Pulmonary artery endothelial cell (primary cell): ENCODE results near the gene MED25. TPM values are rescaled to one million over a fixed set of nuclear protein-coding genes. Genes with fewer than 3 reads are reported as not detected.
A peak's percentile ranks its signal among the peaks of the same experiment; 100 is the strongest.

Experiments used
- DNase-seq: peaks from one replicate; pipeline ENCODE4 v3.0.0-alpha.2; 2011; ENCODE audit warnings: low read depth, low spot score
- total RNA-seq: library from RNA; depleted of rRNA; stranded (reverse); fragments of >200 nt; gene quantifications from 2 replicates; pipeline ENCODE4 v1.2.3, GENCODE V29; 2014

Gene MED25
- total RNA-seq, 1 donor from 2014 or later: 13.8 TPM

DNA sequence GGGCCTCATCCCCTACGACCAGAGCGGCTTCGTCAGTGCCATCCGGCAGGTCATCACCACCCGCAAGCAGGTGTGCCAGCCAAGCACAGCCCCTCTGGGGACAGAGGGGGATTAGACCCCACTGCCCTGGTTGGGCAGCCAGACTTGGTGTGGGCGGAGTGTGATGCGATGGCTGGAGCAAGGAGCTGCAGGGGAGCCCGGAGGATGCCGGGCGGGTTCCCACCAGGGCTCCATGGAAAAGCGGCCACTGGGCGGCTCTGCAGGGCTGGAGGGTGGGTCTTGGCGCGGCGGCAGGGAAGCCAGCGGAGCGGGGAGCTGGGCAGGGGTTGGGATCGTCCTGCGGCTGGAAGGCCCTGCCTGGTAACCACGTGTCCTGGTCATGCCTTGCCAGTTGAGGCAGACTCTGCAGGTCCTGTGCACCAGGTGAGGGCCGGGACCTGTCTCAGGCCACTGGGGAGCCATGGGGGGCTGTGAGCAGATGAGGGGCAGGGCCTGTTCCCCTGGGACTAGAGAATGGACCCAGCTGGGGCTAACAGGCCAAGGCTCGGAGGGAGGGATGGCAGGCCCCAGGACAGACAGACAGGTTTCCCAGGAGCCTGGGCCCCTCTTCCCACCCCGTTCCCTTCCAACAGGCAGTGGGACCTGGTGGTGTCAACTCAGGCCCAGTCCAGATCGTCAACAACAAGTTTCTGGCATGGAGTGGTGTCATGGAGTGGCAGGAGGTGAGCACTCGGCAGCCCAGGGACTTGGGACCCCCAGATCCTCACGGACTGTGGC lies 39.2 kb downstream of the MED25 start:
- no peak for DNase-seq

GRCh38 chr19:49857838-49858087 lies 39.7 kb downstream of the MED25 start:
- no peak for DNase-seq

DNA sequence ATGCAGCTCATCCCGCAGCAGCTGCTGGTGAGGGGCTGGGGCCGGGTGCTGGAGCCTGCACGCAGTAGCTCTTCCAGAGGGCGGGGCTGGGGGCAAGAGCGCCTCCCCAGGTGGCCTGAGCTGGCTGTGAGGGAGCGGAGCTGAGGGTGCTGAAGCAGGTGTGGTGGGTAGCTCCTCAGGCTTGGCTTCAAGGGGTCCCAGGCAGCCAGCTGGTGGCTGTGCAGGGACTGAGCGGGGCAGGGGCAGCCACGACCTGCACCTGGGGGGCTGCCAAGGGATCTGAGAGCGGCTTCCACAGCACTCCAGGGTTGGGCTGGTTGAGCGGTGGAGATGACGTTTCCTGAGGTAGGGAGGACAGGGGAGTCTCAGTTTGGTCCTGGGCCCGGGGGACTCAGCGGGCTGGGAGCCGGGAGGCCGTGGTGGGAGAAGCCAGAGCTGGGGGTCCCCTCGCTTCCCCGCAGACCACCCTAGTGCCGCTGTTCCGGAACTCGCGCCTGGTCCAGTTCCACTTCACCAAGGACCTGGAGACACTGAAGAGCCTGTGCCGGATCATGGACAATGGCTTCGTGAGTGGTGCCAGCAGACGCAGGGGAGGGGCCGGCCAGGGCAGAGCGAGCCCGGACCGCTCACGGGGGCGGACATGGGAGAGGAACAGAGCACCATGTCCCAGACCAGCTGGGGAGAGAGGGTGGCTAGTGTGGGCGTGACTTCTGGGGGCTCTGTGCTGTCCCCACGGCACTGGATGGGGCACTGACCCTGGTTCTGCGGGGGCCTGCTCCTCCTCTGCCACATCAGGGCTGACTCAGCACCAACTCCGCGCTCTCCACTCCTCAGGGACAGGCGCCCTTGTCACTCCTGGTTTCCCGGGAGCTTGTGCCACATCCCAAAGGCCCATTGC lies 40.2 kb downstream of the MED25 start:
- DNase-seq: no peak

DNA sequence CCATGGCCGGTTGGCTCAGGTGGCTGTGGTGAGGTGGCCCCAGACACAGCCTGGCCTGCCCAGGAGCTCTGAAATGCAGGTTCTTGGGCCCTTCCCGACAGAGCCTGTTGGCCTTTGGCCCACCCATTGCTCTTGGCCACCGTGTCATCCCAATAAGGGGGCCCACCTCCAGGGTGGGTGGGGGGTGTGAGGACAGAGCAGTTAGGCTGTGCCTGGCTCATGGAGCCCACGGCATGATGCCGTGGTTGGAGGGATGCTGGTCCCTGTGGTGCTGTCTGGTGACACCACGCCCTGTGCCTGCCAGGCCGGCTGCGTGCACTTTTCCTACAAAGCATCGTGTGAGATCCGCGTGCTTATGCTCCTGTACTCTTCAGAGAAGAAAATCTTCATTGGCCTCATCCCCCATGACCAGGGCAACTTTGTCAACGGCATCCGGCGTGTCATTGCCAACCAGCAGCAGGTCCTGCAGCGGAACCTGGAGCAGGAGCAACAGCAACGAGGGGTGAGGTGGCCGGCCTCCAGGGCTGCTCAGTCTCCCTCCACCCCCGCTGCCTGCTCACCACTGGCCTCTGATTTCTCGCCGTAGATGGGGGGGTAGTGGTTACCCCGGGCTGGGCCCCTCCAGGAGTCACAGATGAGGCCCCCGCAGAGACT lies 41.7 kb downstream of the MED25 start:
- DNase-seq: no peak

- no peak for DNase-seq
Observed at GRCh38 chr19:49860336-49861102, 42.4 kb downstream of the MED25 start.

DNA sequence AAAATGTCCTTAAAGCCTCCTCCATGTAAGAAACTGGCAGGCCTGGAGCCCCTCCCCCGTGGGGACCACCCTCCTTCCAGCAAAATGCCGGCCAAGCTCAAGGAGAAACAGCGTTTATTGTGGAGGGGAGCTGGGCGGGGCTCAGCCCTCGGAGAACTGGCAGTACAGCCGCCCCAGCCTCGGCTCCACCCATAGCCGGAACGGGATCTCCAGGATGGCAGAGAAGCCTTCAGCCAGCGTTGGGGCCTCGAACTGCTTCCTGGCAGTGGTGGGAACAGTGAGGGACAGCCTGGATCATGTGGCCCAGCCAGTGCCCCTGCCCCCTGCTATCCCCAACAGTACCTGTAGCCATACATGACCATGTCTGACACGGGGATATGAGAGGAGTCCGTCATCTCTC lies 43.0 kb downstream of the MED25 start:
- no peak for DNase-seq

DNA sequence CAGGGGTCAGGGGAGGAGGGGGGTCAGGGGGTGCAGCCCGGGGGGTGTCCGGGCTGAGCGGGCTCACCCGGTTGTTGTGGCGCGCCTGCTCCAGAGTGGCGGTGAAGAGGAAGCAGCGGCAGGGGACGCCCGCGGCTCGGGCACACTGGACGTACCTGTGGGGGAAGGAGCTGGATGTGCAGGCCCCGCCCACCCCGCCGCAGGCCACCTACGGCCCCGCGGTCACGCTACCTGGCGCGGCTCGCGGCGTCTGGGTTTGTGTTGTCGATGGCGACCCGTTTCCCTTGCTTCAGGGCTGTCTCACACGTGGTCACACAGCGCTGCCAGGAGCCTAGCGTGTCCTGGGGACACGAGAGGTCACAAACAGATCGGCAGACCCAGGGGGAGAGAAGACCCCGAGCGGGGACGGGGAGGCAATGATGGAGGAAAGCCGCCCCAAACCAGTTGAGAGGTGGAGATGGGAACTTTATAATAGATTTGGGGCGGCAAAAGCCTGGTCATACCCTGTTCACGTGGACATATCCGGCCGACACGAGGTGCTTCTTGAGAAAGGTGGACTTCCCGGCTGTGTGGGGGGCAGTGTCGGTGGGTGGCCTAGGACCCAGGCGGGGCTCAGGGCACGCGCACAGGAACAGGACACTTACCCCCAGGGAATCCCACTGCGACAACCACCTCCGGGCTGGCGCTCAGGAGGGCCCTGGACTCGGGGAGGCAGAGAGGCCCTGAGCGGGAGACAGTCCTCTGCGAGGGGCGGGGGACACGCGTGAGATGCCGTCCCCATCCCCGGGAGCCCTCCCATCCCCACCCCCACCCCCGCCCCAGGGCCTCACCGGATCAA lies 43.7 kb downstream of the MED25 start:
- DNase-seq: no peak

GRCh38 chr19:49862391-49863253 lies 44.5 kb downstream of the MED25 start:
- DNase-seq: no peak

DNA sequence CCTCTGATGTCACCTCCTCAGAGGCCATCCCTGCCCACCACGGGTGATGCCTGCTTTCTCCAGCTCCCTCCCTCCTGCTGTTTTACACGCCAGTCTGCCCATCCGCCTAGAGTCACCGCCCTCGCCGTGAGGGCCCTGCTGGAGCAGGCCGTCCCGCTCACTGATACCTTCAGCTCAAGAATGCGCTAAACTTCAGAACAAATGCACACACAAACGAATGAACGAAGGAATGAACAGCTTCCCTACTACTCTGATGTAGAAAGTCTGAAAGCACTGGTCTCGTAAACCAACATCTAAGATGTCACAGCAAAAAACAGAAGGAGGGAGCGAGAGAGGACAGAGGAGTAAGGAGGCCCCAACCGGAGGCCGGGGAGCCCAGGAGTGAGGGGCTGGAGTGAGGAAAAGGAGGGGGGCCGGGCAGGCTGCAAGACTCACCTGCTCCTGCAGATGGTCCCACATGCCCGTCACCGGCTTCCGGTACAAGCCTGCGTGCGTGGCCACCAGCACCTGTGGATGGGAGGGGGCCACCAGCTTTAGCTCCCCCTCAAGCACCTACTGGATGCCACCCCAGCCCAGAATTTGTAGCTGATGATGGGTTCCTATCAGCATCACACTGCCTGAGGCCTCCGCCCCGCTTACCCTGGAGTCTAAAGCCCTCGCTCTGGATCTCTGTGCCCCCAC lies 45.3 kb downstream of the MED25 start:
- DNase-seq: no peak

DNA sequence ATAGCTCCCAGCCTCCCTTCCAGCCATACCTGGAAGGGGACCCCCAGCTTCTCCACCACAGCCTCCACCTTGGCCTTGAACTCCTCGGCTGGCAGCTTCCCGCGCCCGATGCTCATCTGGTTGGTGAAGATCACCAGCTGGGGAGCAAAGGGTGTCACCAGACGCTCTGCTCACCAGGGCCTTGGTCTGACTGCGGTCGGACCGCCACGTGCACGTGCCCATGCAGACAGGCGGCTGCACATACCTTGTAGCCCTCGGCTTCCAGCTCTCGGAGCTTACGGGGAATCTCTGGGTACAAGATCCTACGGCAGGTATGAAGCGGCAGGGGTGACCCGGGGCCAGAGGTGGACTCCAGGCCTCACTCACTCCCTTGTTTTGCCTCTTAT lies 45.8 kb downstream of the MED25 start:
- DNase-seq: no peak

DNA sequence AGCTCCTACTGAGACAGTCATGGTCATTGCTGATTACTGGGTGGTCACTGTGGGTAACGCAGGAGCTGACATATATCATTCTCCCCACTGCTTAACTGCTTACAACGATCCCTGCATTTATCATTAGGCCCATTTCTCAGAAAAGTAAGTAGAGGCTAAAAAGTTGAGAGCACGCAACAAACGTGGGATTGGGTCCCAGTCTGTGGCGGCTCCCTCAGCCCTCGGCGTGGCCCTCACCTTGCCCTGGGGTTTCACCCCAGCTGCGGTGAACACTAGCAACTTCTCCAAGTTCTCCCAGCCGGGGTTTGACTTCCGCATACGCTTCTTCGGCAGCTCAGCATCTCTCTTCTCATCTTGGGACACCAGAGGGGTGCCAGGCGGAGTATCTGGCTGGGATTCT lies 46.8 kb downstream of the MED25 start:
- no peak for DNase-seq

DNA sequence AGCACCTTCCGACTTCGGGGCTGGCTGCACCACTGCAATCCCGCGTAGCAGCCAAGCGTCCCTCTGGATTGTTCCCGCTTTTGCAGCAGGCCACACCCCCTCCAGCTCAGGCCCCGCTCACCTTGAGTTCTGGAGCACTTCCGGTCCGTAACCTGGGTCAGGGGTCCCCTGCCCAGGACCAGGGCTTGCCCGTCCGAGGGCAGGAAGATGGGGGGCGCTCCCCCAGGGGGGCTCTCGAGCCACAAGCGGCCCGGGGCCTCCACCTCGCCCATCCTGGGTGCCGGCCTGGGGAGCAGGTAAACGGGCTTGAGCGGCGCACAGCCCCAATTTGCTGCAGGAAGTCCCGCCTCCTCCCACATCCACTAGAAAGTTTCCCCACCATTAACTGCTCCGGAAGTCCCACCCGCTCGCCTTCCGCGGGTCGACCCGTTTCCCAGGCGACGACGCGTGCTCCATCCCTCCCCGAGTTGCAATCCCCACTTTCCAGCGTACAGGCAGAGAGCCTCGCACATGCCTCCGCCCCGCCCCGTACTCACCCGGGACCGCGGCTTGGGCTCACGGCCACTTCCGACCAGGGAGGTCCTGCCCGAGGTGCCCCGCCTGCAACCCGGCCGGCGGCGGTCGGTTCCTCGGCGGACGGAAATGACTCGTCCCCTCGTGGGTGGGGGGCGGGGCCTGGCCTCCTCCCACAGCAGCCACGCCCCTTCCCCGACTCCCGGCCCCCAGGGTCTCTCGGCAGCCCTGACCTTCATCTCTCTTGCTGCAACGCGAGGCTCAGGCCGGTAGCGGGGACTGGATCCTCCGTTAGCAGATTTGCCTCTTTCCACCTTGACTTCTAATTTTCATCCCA lies 49.1 kb downstream of the MED25 start, which contains the start of gene PNKP:
Gene PNKP (minus strand): TSS at position 644 of the 850 bp plus-strand sequence. CDS start 372 bp downstream, at position 272.
- peak; percentile 57 for DNase-seq

- DNase-seq: no peak
Observed at GRCh38 chr19:49869009-49869483, 51.0 kb downstream of the MED25 start.

DNA sequence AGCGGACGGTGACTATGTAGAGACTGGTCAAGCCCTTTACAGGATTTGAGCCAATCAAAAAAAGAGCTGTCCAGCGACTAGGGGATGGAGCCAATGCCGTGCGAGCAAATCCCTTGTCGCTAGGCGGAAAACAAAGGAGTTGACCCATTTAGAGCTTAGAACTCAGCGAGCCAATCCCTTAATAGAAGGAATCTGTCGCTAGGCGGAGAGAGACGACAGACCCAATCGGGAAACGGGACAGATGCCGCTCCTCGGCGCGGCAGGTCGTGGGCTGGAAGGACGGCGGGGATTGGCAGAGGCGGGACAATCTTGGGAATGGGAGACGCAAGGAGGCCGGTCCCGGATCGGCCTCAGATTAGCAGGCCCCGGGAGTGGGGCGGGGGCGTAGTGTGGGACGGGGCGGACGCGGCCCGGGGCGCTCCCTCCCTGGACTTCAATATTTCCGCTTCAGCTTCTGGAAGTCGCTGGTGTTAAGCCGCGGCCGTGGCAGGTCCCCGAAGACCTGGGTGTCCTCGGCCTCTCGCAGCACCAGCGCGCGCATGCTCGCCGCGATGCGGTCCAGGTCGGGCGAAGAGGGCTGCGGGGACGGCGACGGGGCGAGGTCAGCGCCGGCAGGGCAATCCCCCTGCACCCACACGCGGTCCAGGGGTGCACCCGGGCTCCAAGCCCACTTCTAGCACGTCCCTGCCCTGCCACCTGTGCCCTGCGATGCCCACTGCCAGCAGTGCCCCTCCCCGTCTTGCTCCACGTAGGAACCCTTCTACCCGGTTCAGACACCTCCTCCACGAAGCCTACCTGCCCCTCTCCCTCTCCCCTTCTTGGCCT lies 51.6 kb downstream of the MED25 start:
- DNase-seq: peak; percentile 99

GRCh38 chr19:49870309-49870901 lies 52.3 kb downstream of the MED25 start:
- DNase-seq: no peak

- no peak for DNase-seq
Observed at GRCh38 chr19:49871349-49871985, 53.4 kb downstream of the MED25 start.
